Adrenal gland (tissue), 5 donors: ENCODE data around the gene BMAL1.

Source experiments
- CTCF ChIP-seq, 6 experiments: fragments of 450-650 bp in 4 of 6; fragments of 200-600 bp in 2 of 6; sonication (generic) in 1 of 6; IDR thresholded peaks; 1 replicate in 5 of 6; 2 replicates in 1 of 6; pipeline versions ENCODE4 v1.5.1 to v1.8.0; 2016 to 2021; ENCODE audit warnings: antibody characterized with exemption in 6 of 6, mild to moderate bottlenecking in 2 of 6, moderate library complexity in 1 of 6
- POLR2A ChIP-seq, 2 donors: fragments of 450-650 bp; IDR thresholded peaks; one replicate each; pipeline ENCODE4 v1.6.1; 2017; ENCODE audit warnings: antibody characterized with exemption in 2 of 2, mild to moderate bottlenecking in 2 of 2, moderate library complexity in 1 of 2
- donor health status: DM: no; HTN: no; CAD: no.

GRCh38 chr11:13289081-13289480 is 11.5 kb downstream of the BMAL1 start:
- TF ChIP-seq CTCF (IDR thresholded peaks at IDR 0.05) (no peak), POLR2A (IDR thresholded peaks at IDR 0.05) (no peak)
